CD4-positive, alpha-beta T cell treated with Interleukin-1 beta for 1 hour (primary cell): ENCODE measurements around the gene HNRNPA3.
A peak's percentile ranks its signal among the peaks of the same experiment; 100 is the strongest.
"Not testable (repeated sequence)": the region's sequence is repeated elsewhere in the genome, so short reads cannot be mapped to it uniquely, and the experiment has no call there.

Experiments
- DNase-seq, 2 donors: peaks; one replicate each; pipeline ENCODE4 v3.0.0-alpha.2; 2020 to 2022

HNRNPA3 gene

DNA sequence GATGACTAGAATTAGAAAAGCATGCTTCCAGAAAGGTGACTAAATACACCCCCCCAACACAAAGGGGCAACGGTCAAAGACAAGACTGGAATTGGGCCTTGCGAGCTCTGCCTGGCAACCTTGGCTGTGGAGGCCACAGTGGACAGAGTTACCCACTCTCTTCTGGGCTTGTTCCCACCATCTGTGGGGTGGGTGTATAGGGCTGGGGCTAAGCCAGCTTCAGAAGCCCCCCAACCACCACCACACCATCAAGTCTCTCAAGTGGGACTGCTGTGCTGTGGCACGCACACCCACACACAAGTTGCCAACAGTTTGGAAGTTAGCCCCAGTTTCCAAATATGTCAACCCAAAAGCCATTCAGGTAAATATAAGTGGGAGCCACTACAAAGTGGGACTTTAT lies 44.1 kb downstream of the HNRNPA3 start:
- DNase-seq: no peak

DNA sequence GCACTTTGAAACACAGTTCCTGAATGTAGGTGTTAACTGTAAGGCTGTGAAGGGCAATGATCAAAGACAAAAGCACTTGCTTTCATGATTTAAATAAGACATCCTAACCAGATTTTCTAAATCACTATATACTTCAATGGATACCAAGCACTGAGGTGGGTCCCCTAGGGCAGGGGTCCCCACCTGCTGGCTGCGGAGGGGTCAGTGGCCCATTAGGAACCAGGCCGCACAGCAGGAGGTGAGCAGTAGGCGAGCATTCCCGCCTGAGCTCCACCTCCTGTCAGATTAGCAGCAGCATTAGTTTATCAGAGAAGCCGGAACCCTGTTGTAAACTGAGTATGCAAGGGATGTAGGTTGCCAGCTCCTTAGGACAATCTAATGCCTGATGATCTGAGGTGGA lies 44.9 kb downstream of the HNRNPA3 start:
- no peak for DNase-seq

DNA sequence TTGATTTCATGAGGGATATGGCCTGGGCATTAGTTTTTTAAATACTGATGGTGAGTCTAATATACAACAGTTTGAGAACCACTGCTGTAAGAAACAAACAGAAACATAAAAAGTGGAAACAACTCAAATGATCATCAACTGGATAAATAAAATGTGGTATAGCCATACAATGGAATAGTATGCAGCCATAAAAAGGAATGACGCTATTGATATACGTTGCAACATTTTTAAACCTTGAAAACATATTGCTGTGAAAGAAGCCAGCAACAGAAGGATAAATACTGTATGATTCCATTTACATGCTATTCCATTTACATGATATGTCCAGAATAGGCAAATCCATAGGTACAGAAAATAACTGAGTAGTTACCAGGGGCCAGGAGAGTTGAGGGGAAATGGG lies 45.5 kb downstream of the HNRNPA3 start:
- DNase-seq: no peak

DNA sequence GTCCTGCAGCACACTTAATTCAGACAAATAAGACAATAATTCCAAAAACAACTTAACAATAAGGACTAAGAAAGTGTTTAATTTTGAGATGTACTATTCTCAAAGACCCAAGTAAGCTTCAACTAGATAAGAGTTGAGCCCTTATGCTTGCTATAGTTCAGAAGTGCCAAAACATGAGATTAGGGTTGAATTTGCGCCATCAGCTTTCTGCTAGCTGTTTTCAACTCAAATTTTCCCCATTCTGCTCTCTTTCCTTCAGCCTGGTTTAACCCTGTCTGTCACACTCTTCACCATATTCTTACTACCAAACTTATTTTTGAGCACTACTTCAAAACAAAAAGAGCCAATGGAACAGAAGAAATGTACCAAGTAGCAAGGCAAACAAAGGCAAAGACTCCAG lies 47.8 kb downstream of the HNRNPA3 start:
- no peak for DNase-seq

DNA sequence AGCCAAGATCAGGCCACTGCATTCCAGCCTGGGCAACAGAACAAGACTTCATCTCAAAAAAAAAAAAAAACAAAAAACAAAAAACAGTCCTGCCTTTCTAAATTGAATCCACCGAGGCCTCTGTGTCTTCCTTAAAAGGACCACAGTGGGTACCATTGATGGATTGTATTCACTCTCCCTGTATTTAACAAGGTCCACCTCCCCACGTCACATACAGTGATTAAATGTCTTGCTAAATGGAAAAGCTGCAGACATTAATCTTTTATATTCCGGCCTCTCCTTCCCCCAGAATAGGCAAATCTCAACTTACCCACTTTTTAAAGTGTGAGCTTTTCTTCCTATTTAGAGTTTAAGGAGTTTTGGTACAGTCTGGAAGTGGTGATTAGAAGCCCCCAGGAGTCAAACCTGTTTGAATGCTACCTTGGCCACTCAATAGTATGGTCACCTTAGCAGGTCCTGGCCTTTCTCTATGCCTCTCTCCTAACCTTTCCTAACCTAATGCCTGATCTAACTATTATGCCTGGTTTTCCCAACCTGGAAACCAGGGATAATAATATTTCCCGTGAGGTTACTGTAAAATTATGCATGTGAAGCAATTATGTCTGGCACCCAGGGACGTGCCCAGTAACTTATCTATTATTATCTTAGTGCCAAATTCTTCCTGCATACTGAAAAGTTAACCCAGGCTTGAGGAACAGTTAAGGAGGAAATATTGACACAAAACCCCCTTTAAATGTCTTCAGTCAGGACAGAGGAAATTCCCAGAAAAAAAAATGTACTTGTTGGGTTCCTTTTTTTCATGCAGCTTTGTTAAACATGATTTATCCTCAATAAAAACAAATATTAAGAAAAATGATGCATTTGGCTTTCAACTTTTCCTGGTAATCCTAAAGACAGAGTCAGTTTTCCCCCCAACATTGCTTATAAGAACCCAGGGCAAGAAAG lies 48.8 kb downstream of the HNRNPA3 start:
- no peak for DNase-seq

DNA sequence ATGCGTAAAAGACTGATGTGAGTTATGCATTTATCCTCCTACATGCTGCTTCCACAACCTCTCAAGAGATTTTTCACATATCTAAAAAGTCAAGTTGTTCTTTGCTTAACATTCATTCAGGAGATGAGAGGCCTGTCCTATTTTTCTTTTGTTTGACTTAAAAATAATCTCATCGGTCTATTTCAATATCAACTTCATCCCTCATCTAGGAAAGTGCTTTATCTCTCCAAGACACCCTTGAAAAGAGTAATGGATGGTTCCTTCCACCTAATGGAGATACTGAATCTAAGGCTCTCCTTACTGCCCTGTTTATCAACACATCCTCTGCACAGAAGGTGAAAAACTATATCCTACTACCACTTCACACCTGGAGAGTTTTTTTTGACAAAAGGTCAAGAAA lies 49.5 kb downstream of the HNRNPA3 start:
- DNase-seq: no peak

DNA sequence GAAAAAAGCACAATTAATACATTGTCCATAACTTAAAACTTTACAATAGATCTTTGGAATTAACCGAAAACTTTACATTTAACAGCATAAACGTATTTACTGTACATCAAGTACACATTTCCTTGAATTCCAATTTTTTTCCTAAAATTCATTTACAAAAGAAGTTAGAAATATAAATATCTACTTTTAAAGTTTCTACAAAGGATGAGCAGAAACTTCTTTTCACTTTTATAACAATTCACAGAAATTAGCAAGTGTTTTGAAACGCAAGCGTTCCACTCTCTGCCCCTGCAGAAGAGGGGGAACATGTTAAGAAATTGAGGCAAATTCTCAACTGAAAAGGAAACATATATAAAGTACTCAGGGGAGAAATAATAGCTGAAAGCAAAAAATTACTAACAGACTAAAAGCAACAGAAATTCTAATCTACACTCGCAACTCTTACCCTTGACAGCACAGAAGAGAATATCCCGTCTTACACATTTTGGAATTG lies 50.4 kb downstream of the HNRNPA3 start:
- no peak for DNase-seq

DNA sequence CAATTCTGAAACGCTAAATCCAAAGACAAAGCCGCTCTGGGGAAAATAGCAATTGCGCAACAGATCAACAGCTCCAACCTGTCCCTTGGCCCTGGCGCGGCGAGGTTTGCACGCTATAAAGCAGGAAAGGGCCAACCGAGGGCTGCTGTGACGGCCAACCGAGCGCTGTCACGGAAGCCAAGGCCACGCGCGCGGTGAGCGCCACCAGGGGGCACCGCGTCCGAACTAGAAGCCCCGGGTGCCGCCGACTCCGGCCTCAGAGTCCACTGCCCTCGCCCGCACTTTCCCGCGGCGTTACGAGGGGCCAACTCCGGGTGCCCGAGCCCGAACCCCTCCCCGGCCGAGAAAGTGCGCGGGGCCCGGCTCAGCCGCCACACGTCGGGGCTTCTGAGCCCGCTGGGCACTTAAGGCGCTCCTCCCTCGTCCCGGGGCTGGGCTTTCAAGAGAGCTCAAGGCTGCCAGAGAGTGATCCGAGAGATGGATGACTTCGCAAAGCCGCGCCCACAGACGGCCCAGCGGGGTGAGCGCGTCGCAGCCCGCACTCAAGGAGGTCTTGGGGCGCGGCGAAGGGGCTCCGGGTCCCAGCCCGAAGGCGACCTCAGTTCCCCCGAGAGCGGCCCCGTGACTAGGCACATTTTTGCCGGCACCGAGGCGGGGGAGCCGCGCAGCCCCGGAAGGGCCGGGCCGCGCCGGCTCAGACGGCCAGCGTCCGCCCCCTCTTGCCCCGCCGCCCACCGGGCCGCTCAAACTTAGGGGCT lies 51.0 kb downstream of the HNRNPA3 start:
- peak; percentile 90 to 93 for DNase-seq

DNA sequence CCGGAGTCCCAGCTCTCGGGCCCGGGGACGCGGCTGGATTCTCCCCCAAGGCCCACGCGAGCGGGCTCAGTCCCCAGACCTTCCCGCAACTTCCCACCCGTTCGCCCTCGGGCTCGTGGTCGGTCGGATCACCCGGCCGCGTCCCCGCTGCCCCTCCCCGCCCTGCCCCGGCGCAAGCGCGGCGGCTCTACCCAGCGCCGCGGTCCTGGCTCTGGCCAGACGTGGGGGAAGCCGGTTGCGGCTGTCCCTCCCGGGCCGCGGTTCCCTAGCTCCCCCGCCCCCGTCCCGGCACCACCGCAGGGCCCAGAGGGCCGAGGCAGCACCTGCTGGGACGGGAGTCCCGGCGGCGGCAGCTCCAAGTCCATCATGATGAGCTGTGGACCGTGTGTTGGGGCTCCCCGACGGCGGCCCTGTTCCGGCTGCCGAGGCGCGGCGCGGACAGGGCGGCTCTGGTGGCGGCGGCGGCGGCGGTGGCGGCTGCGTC lies 51.7 kb downstream of the HNRNPA3 start:
- DNase-seq: no peak

DNA sequence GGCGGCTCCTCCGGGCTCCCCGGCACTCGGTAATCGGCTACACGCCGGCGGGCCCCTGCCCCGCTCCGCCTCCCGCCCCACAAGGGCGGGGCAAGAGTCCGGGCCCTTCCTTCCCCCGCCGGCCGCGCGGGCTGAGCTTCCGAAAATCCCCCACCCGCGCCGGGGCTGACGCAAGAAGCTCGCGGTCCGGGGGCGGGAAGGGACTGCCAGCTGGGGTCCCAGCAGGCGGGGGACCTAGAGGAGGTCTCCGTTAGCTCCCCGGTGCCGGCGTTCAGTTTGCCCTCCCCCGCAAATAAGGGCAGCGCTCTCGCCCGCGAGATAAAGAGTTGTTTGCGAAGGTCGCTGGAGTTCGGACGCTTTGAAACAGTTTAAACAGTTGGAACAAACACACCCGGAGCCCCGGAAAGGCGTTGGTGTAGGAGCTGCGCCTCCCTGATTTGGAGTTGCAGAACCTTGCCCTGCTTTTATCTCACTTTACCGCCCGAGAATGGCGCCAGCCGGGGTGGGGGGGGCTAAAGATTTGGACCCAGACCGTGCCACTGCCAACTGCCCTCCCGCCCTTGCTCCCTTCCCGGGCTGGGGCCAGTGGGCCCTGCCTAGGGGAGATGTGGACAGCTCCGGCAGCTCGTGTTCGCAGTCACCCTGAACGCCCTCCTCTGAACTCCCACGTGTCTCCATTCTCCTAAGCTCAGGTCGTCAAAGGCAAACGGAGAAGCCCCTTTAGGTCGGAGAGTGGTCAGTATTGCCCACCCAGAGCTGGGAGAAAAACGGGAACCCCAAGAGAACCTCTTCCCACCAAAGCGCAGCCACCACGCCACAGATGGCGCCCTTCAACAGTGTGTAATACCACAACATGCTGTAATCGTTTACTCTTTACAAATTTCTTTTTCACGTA lies 52.3 kb downstream of the HNRNPA3 start, which contains the start of gene NFE2L2:
TSS of gene NFE2L2 (minus strand) at position 35 of the 895 bp plus-strand sequence. CDS start 151 bp downstream, outside the sequence.
- DNase-seq: peak; percentile 93 to 95

DNA sequence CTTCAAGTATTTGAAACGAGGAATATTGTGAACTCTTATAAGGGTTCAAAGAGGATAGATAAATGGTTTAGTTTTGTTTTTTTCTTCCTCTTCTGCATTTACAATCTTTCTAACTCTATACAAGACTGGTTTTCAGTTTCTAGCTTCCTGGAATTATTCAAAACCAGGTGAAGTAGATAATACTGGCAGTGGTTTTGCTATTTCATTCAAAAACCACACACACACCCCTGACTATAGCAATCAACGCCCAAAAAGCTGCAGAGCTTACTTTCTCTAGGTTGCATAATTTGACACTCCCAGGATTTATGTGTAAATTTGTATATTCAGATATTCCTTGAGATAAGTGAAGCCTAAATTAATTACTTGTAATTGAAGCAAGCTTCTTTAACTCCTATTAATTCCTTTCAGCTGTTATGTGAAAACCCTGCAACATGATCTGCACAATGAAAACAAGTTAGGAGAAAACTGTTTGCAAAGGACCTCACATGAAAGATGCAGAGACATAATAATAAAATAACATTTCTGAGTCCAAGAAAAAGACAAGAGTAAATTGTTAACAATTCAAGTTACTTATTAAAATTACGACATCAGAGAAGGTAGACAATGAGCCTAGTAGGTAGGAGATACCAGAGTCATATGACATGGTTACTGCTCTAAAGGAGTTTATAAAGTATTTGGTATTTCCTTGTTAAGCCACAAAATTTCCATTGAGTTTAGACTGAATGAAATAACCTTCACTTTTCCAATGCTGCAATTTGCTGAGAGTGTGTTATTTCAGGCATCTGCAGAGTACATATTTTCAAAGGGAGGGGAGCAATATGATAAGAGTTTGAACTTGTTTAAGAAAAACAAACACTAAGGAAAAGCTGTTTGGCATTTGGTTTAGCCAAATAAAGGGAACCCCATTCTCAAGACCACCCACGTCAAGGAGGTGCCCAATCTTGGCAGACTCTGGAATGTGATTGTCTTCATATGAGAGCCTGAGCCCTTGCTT lies 53.5 kb downstream of the HNRNPA3 start:
- DNase-seq: no peak

DNA sequence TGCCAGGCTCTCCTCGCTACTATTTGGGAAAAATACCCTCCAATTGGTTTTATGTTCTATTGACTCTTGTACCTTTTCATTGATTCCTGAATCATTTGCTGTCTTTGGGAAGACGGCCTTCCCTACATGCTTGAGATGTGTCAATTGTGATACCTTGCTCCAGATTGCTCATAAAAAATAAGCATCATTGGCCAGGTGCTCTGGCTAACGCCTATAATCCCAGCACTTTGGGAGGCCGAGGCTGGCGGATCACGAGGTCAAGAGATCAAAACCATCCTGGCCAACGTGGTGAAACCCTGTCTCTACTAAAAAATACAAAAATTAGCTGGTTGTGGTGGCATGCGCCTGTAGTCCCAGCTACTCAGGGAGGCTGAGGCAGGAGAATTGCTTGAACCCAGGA lies 54.4 kb downstream of the HNRNPA3 start:
- DNase-seq: not testable (repeated sequence)

DNA sequence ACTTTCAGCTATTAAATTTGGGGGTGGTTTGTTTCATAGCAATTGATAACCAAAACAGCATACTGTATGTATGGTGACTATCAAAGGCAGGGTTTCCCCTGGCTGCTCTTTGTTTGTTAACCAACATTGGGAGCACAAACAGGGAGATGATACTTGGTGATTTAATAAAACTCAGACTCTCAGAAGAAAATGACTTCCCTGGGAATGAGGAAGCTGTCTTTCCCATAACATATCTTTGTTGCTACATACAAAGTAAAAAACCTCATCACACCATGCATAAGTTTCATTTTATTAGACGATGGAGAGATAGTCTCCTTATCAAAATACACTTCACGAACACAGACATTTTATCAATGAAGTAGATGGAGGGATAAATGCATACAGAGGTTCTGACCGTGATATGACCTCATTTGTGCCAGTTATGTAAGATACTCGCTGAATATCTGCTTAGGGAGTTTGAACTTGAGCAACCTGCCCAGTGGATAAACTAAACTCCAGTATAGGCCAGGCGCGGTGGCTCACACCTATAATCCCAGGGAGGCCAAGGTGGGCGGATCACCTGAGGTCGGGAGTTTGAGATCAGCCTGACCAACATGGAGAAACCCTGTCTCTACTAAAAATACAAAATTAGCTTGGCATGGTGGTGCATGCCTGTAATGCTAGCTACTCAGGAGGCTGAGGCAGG lies 55.7 kb downstream of the HNRNPA3 start:
- DNase-seq: no peak

DNA sequence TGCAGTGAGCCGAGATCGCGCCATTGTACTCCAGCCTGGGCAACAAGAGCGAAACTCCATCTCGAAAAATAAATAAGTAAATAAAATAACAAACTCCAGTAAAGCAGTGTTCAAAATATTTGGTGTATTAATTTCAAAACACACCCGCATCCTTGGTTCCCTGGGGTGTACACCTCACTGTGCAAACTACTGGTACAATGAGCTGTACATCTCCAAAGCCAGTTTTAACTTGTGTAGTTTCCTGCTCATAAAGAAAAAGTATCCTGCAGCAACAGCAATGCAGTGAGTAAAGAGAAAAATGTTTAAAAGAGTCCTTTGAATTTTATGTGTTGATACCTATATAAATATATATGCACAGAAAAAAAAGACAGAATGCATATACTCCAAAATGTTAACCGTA lies 56.3 kb downstream of the HNRNPA3 start:
- DNase-seq: no peak

DNA sequence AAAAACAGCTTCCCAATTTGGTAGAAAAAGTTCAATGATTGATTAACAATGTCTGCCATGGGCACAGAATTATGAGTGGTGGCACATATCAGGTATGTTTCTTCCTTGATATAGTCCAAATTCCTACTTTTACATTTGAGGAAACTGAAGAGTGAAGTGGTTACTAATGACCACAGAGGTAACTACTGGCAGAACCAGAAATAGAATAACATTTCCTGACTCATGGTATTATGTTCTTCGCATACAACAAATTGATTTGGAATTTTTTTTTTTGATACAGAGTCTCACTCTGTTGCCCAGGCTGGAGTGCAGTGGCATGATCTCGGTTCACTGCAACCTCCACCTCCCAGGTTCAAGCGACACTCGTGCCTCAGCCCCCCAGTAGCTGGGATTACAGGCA lies 57.9 kb downstream of the HNRNPA3 start:
- DNase-seq: no peak

DNA sequence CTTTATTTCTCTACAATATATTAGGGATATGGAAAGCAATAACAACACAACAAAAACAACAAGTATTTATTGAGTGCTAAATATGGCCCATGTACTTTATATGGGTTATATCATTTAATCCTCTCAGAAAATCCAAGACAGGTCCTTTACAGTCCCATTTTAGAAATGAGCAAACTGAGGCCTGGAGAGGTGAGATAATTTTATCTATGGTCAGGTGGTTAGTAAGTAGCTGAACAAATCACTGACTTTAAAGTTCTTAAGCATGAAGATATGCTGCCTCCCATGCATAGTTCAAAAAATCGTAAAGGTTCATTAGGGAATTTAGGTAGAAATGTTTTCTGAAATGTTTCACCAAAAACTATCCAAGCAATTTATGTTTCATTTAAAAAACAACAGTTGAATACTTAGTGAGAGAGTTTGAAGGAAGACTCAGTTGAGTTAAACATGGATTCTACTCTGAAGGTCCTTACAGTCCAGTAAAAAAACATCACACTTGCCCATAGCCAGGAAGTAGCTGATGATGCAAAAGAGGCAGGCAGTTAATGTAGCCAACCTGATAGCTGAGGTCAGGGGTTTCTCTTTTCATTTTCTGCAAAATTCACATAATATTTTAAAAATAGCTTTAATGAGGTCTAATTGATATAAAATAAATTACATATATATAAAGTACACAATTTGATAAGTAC lies 59.5 kb downstream of the HNRNPA3 start:
- DNase-seq: no peak

DNA sequence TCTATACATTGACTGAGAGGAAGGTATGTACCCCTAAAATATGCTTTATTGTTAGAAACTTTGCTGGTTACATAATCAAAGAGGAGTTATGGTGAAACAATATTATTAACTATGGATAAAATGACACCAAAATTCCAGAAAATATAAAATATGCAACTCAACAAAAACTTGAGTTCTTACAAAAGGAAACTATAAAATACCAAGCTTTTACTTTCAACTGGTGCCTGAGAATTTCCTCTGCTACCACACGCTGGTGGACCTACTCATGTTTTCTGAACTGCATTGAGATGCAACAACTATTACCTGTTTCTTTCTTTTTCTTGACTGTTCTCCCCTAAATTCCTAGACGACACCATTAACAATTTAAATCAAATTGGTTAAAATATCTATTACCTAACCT lies 60.2 kb downstream of the HNRNPA3 start:
- no peak for DNase-seq

DNA sequence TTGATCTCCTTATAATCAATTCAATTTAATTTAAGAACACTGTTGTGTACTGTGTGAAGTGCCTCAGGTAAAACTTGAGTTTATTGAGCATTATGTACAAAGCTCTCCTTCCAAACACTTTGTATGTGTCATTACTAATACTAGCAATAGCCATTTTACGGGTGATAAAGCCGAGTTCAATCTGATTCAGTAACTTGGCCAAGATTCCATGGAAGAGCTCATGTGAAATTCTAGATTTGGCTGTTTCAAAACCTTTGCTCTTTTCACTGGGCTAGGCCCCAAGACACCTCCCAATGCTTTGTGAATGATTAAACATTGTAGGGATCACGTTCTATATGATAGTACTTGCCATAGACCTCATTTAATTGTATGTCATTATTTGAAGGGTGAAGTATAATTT lies 60.8 kb downstream of the HNRNPA3 start:
- no peak for DNase-seq
